K562 (cell line): ENCODE results near the gene HDAC7. TPM values are rescaled to one million over a fixed set of nuclear protein-coding genes. Genes with fewer than 3 reads are reported as not detected.
A peak's percentile ranks its signal among the peaks of the same experiment; 100 is the strongest.

Experiments used
- BACH1 ChIP-seq: fragments of 200-800 bp; sonication (Bioruptor generic); IDR thresholded peaks from 2 replicates; pipeline ENCODE4 v1.6.1; 2016; ENCODE audit warnings: missing genetic modification characterization, missing compliant biosample characterization
- CAMTA2 ChIP-seq: fragments of 250-450 bp; sonication (Bioruptor Pico); conservative IDR thresholded peaks from 2 replicates; pipeline ENCODE4 v1.5.1; 2022
- E2F3 ChIP-seq: fragments of 250-450 bp; sonication (Bioruptor Pico); IDR thresholded peaks from 2 replicates; pipeline ENCODE4 v1.4.0; 2020; ENCODE audit warnings: mild to moderate bottlenecking
- GABPA ChIP-seq: fragments of 200-800 bp; sonication (Bioruptor generic); conservative IDR thresholded peaks from 2 replicates; pipeline ENCODE4 v1.6.1; 2016; ENCODE audit warnings: low read depth, missing genetic modification characterization, missing compliant biosample characterization
- HMGN3 ChIP-seq: IDR thresholded peaks from 2 replicates; pipeline ENCODE4 v1.6.1; 2011; ENCODE audit warnings: borderline replicate concordance, low read depth, mild to moderate bottlenecking, mixed read lengths, low read length; ENCODE audit not compliant: insufficient read length; ENCODE audit errors: extremely low read depth
- HNRNPL ChIP-seq: fragments of 200-400 bp; formaldehyde crosslinking; IDR thresholded peaks from 2 replicates; pipeline ENCODE4 v1.6.1; 2017; ENCODE audit warnings: low read depth, mild to moderate bottlenecking, low read length
- MCM3 ChIP-seq: fragments of 450-650 bp; IDR thresholded peaks from 2 replicates; pipeline ENCODE4 v1.6.1; 2016
- MNT ChIP-seq, 2 experiments: fragments of 450-650 bp; conservative IDR thresholded peaks; 2 replicates each; pipeline ENCODE4 v1.6.1; 2017; ENCODE audit warnings: mild to moderate bottlenecking in 2 of 2, moderate library complexity in 2 of 2
- MYBL2 ChIP-seq, 2 experiments: fragments of 450-650 bp in 1 of 2; sonication (generic) in 1 of 2; formaldehyde crosslinking in 1 of 2; IDR thresholded peaks; 2 replicates each; pipeline versions ENCODE4 v1.6.1 to v1.8.1; 2017 to 2022; ENCODE audit warnings: borderline replicate concordance in 1 of 2, inconsistent platforms in 1 of 2, low read depth in 1 of 2, mild to moderate bottlenecking in 1 of 2, missing genetic modification reagents in 1 of 2, moderate library complexity in 1 of 2
- MYC ChIP-seq, 2 experiments: fragments of 250-450 bp in 1 of 2; sonication (Bioruptor Pico) in 1 of 2; IDR thresholded peaks; 2 replicates each; pipeline versions ENCODE4 v1.5.1 to v1.6.1; 2012 to 2021; ENCODE audit warnings: low read depth in 2 of 2, borderline replicate concordance in 1 of 2, improper control_type of control experiment in 1 of 2, low read length in 1 of 2, mild to moderate bottlenecking in 1 of 2, moderate library complexity in 1 of 2
- NBN ChIP-seq: fragments of 450-650 bp; IDR thresholded peaks from 2 replicates; pipeline ENCODE4 v1.6.1; 2016; ENCODE audit warnings: low read depth, mild to moderate bottlenecking
- RB1 ChIP-seq: fragments of 450-650 bp; IDR thresholded peaks from 2 replicates; pipeline ENCODE4 v1.6.1; 2017; ENCODE audit warnings: low read depth, mild to moderate bottlenecking
- SMARCA5 ChIP-seq: fragments of 450-650 bp; IDR thresholded peaks from 2 replicates; pipeline ENCODE4 v1.6.1; 2016
- STAG1 ChIP-seq: sonication (generic); formaldehyde crosslinking; IDR thresholded peaks from 2 replicates; pipeline ENCODE4 v1.5.0; 2020; ENCODE audit warnings: missing genetic modification reagents, borderline replicate concordance
- TCFL5 ChIP-seq: fragments of 250-450 bp; sonication (Bioruptor Pico); conservative IDR thresholded peaks from 2 replicates; pipeline ENCODE4 v1.6.1; 2021; ENCODE audit warnings: mild to moderate bottlenecking, moderate library complexity, matching md5 sums
- TGIF2 ChIP-seq: sonication (generic); formaldehyde crosslinking; IDR thresholded peaks from 2 replicates; pipeline ENCODE4 v1.8.1; 2022; ENCODE audit warnings: mild to moderate bottlenecking, missing genetic modification reagents, moderate library complexity
- XRCC3 ChIP-seq: fragments of 450-650 bp; IDR thresholded peaks from 2 replicates; pipeline ENCODE4 v1.6.1; 2017; ENCODE audit warnings: mild to moderate bottlenecking, moderate library complexity
- ZBTB12 ChIP-seq: fragments of 250-450 bp; sonication (Bioruptor Pico); IDR thresholded peaks from 2 replicates; pipeline ENCODE4 v1.4.0; 2020
- ZBTB5 ChIP-seq: fragments of 450-650 bp; IDR thresholded peaks from 2 replicates; pipeline ENCODE4 v1.6.1; 2017; ENCODE audit warnings: antibody characterized with exemption
- ZNF224 ChIP-seq: sonication (generic); formaldehyde crosslinking; IDR thresholded peaks from 2 replicates; pipeline ENCODE4 v1.8.0; 2022; ENCODE audit warnings: mild to moderate bottlenecking, missing genetic modification reagents
- ZNF57 ChIP-seq: fragments of 450-650 bp; formaldehyde crosslinking; IDR thresholded peaks from 2 replicates; pipeline ENCODE4 v1.4.0; 2020; ENCODE audit warnings: mild to moderate bottlenecking, moderate library complexity
- polyA plus RNA-seq, 8 experiments: library from polyadenylated mRNA; depleted of rRNA in 4 of 8; stranded (reverse) in 5 of 8; unstranded in 3 of 8; fragments of >200 nt; fragmentation: Nextera tagmentation in 2 of 8; fragmentation: Illumina TruSeq in 1 of 8; extraction: Ambion mirVana in 2 of 8; extraction: Trizol in 1 of 8; gene quantifications; 2 replicates each; pipeline versions ENCODE4 v1.2.1 to v1.2.3, GENCODE V29; 2011 to 2014; ENCODE audit warnings: inconsistent platforms in 1 of 8, missing spikeins in 1 of 8
- total RNA-seq, 7 experiments: library from RNA; depleted of rRNA in 6 of 7; stranded (reverse); fragments of >200 nt in 6 of 7; fragmentation: Illumina TruSeq in 2 of 7; extraction: Trizol in 2 of 7; gene quantifications; 2 replicates each; pipeline versions ENCODE4 v1.2.1 to v1.2.3, GENCODE V29; 2011 to 2021; ENCODE audit warnings: low replicate concordance in 1 of 7
- TF ChIP-seq, protein P1 (sequence below): fragments of 450-650 bp; IDR thresholded peaks from 2 replicates; pipeline ENCODE4 v1.6.1; 2016; ENCODE audit warnings: antibody characterized with exemption

The HDAC7 gene
- total and polyA plus RNA-seq, 9 of the 15 experiments (the other 6 are each of a cell fraction or from before 2014, with no cell fraction given) = 2.5 to 129 (median 31.1) TPM

DNA sequence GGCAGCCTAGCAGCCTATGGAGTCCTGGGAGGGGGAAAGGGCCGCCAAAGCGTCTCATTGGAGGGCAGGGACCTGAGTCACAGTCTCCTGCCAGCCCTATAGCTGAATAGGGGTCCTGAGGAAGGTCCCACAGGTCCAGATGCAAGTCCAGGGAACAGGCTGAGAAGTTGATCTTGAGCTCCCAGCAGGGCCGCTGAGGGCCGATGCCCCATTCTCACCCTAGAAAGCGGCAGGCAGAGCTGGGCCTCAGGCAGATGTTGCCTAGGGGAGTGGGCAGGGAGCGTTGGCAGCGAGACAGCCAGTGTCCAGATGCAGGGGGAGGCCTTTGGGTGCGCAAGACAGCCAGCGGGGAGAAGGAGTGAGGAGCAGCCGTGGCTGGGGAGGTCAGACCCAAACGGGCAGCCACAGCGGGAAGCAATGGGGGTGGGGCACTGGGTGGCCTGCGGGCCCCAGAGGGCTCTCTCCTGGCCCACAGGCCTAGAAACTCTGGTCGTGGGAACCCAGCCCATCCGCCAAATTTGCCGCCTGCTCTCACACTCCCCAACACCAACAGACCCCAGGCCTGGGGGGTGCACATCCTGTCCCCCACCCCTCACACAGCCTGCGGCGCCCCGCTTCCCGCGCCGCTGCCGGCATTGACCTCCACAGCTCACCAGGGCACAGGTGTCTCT, 1.1 kb downstream of the HDAC7 start (continued):
- no peak for TF ChIP-seq ZBTB5
- no peak for TF ChIP-seq STAG1 (CRISPR knock-in tag)
- TF ChIP-seq ZBTB12 (CRISPR knock-in tag) = no peak
- no peak for TF ChIP-seq TGIF2 (CRISPR knock-in tag)
- TF ChIP-seq RB1 = no peak
- no peak for TF ChIP-seq ZNF224 (CRISPR knock-in tag)
- TF ChIP-seq MYC (IDR thresholded peaks at IDR 0.05; ENCODE audit: low read depth, low read length) = no peak
- 0 out of 2 replicates have a peak, but pooled peaks have one; percentile 11 for TF ChIP-seq MYC (CRISPR knock-in tag; IDR thresholded peaks at IDR 0.05; ENCODE audit: borderline replicate concordance, low read depth)
- TF ChIP-seq HMGN3 = no peak
- no peak for TF ChIP-seq MYBL2 (IDR thresholded peaks at IDR 0.05; ENCODE audit: low read depth)
- TF ChIP-seq MYBL2 (CRISPR knock-in tag; IDR thresholded peaks at IDR 0.05; ENCODE audit: borderline replicate concordance) = no peak
- TF ChIP-seq GABPA = no peak
- TF ChIP-seq MCM3 = no peak
- TF ChIP-seq SMARCA5 = no peak
- TF ChIP-seq XRCC3 = no peak
- TF ChIP-seq, protein P1, sequence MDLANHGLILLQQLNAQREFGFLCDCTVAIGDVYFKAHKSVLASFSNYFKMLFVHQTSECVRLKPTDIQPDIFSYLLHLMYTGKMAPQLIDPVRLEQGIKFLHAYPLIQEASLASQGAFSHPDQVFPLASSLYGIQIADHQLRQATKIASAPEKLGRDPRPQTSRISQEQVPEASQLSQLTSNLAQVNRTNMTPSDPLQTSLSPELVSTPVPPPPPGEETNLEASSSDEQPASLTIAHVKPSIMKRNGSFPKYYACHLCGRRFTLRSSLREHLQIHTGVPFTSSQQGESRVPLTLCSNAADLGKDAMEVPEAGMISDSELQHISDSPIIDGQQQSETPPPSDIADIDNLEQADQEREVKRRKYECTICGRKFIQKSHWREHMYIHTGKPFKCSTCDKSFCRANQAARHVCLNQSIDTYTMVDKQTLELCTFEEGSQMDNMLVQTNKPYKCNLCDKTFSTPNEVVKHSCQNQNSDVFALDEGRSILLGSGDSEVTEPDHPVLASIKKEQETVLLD = peak; percentile 49; the same call in 1 of the 2 replicates
- no peak for TF ChIP-seq E2F3
- no peak for TF ChIP-seq ZNF57 (CRISPR knock-in tag)
- TF ChIP-seq NBN = no peak
- no peak for TF ChIP-seq CAMTA2 (CRISPR knock-in tag)
- TF ChIP-seq MNT (conservative IDR thresholded peaks at IDR 0.05) = no peak
- no peak for TF ChIP-seq TCFL5 (CRISPR knock-in tag)
- peak; percentile 42; the same call in 1 of the 2 replicates for TF ChIP-seq HNRNPL
- TF ChIP-seq BACH1 (tag) = no peak
